Kidney (tissue), 14 donors: ENCODE results near the gene SRSF1. TPM values are rescaled to one million over a fixed set of nuclear protein-coding genes. Genes with fewer than 3 reads are reported as not detected.

ENCODE experiments used
- DNase-seq, 5 donors: peaks; one replicate each; pipeline ENCODE4 v3.0.0-alpha.2; 2013 to 2020
- FAIRE-seq: peaks from 2 replicates; lab custom pipeline; 2012; peaks lifted over from hg19 to GRCh38; lab: Jason Lieb, UNC
- H3K27ac ChIP-seq, 2 donors: one replicate each; pipeline ENCODE4 v1.7.0; 2013; ENCODE audit warnings: low read depth in 2 of 2, low read length in 2 of 2, inconsistent platforms in 1 of 2
- H3K27me3 ChIP-seq: one replicate; pipeline ENCODE4 v1.7.1; 2013; ENCODE audit warnings: low read length, inconsistent platforms; ENCODE audit not compliant: control insufficient read depth, insufficient read depth
- H3K36me3 ChIP-seq, 3 donors: one replicate each; pipeline versions ENCODE4 v1.7.0 to v1.7.1; 2013; ENCODE audit warnings: low read length in 3 of 3, control low read depth in 1 of 3, inconsistent platforms in 1 of 3; ENCODE audit not compliant: insufficient read depth in 3 of 3, control insufficient read depth in 2 of 3
- H3K4me1 ChIP-seq, 3 donors: one replicate each; pipeline versions ENCODE4 v1.7.0 to v1.7.1; 2013; ENCODE audit warnings: low read length in 3 of 3, inconsistent platforms in 1 of 3, low read depth in 1 of 3; ENCODE audit not compliant: control insufficient read depth in 2 of 3, insufficient read depth in 2 of 3
- H3K4me3 ChIP-seq, 3 donors: one replicate each; pipeline versions ENCODE4 v1.7.0 to v1.8.1; 2013; ENCODE audit warnings: low read length in 3 of 3, control low read depth in 1 of 3, inconsistent platforms in 1 of 3
- H3K9ac ChIP-seq, 3 donors: one replicate each; pipeline versions ENCODE4 v1.7.0 to v1.7.1; 2013; ENCODE audit warnings: low read length in 3 of 3, control low read depth in 1 of 3, inconsistent platforms in 1 of 3
- H3K9me3 ChIP-seq, 3 donors: one replicate each; pipeline versions ENCODE4 v1.7.0 to v1.7.1; 2013; ENCODE audit warnings: low read length in 3 of 3, control low read depth in 1 of 3, inconsistent platforms in 1 of 3; ENCODE audit not compliant: control insufficient read depth in 2 of 3, insufficient read depth in 1 of 3
- intact Hi-C: fragments of 100-400 bp; cut with DNase I; formaldehyde crosslinking; loops from one replicate; pipeline ENCODE4 v1.11.1; 2022
- polyA plus RNA-seq: library from polyadenylated mRNA; stranded (reverse); fragments of 350-450 nt; fragmentation: Illumina TruSeq; extraction: RNeasy Lipid Tissue Mini Kit (QIAGEN cat#74804); gene quantifications from one replicate; pipeline ENCODE4 v1.2.3, GENCODE V29; 2014; ENCODE audit warnings: low read depth, low replicate concordance; ENCODE audit not compliant: insufficient read depth
- total RNA-seq: library from RNA; stranded (reverse); fragmentation: NEBNext Ultra II Directional; extraction: Animal tissue kit (Norgen Biotek cat#: 25700); gene quantifications from one replicate; pipeline ENCODE4 v1.2.1, GENCODE V29; 2021
- TF ChIP-seq, protein P1 (sequence below): IDR thresholded peaks from 3 replicates; pipeline ENCODE4 v1.5.1; 2012; ENCODE audit warnings: mild to moderate bottlenecking, moderate library complexity, borderline replicate concordance; ENCODE audit not compliant: insufficient read depth; ENCODE audit errors: extremely low read depth
- donor health status: control.
- donor health status: control.
- donor health status: control.
- donor health status: control.
- donor health status: control.
- donor health status: DM: yes; HTN: yes; CAD: no.
- donor health status: Normal renal cell carcinoma (clear cell type).

SRSF1 gene
- total and polyA plus RNA-seq, 2 donors from 2014 or later = 69.8 to 177 TPM

DNA sequence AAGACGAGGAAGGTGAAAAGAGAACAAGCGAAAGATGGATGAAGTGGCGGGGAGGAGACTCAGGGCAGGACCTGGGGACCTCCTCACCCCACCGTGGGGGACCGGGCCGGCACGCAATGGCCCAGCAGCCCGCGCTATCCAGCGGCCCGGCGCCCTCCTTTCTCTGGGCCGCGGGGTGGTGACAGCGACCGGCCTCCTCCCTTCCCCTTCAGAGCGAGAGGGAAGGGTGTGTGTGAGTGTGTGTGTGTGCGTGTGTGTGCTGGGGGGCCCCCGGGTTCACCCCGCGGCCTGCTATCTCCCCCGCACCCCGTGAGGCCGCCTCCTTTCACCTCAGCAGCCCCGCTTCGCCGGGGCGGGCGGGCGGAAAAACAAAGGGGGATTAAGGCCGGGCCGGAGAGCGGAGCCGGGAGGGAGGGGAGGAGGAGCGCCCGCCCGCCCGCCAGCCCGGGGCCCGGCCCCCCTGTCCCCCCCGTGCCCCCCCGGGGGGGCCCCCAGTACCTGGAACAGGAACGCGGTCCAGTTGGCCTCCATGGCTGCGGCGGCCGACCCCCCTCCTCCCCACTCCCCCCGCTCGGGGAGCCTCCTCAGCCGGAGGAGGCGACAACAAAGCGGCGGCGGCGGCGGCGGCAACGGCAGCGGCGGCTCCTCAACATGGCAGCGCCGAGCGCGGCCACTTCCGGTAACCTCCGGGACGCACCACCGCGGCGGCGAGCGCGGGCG, 19.3 kb downstream of the SRSF1 start, which contains the start of gene VEZF1:
VEZF1 (minus strand) TSS at position 674 of the 720 bp plus-strand sequence; CDS start at position 531, 143 bp downstream.
- H3K9ac ChIP-seq = peak within 1 kb of the TSS; percentile 74 to 85 (median 84)
- no peak for FAIRE-seq
- intact Hi-C loops = no loop called here

DNA sequence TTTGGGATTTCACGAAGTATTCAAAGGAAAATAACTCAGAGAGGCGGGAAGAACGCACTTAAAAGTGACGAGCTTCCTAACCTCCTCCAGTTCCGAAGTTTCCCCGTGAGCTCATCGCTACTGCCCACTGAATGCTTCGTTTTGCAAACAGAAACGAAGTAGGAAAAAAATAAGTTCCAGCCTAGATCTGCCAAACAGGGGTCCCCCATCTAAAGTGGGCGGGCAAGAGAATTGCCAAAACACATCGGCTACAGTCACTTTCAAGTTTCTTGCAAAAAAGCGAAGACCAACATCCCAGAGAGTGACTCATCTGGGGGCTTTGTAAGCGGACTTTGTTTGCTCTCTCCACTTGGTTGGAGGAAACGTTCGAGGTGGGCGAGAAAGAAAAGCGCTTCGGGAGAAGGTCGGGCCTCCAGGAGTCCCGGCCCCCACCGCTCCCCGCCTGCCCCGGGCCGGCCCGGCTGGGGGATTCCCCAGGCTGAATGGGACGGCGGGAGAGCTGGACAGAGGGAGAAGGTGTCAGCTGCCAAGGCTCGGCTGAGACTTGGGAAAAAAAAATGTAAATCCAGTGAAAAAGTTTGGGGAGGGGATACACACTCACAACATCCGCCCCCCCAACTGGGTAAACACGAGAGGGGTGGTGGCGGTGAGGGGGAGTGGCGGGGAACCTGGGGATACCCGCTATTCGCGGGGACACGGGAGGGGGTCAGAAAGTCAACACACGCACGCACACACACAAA, 20.0 kb downstream of the SRSF1 start:
- peak overlapping the region; percentile 74 to 85 (median 84) for H3K9ac ChIP-seq
- peaks cover 6 to 24% (median 17%) of the 10 kb centered on the region in 3 donors for H3K4me1 ChIP-seq
- no peaks in the 10 kb centered on the region for H3K9me3 ChIP-seq
- H3K27me3 ChIP-seq = no peaks in the 10 kb centered on the region
- DNase-seq (peak; percentile 52 to 88 (median 81)), FAIRE-seq (no peak)
- TF ChIP-seq, protein P1, sequence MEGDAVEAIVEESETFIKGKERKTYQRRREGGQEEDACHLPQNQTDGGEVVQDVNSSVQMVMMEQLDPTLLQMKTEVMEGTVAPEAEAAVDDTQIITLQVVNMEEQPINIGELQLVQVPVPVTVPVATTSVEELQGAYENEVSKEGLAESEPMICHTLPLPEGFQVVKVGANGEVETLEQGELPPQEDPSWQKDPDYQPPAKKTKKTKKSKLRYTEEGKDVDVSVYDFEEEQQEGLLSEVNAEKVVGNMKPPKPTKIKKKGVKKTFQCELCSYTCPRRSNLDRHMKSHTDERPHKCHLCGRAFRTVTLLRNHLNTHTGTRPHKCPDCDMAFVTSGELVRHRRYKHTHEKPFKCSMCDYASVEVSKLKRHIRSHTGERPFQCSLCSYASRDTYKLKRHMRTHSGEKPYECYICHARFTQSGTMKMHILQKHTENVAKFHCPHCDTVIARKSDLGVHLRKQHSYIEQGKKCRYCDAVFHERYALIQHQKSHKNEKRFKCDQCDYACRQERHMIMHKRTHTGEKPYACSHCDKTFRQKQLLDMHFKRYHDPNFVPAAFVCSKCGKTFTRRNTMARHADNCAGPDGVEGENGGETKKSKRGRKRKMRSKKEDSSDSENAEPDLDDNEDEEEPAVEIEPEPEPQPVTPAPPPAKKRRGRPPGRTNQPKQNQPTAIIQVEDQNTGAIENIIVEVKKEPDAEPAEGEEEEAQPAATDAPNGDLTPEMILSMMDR = no peak
- peaks cover 0 to 3% (median 0%) of the 10 kb centered on the region in 3 donors for H3K36me3 ChIP-seq
- intact Hi-C loops = no loop called here
- peak overlapping the region; percentile 73 to 83 (median 80) for H3K4me3 ChIP-seq
- peak overlapping the region; percentile 91 to 93 for H3K27ac ChIP-seq

More for the DNA sequence above, 19.3 kb downstream of the SRSF1 start, which contains the start of gene VEZF1:
- H3K36me3 ChIP-seq = no peaks in the 10 kb centered on the region
- peak within 1 kb of the TSS; percentile 80 to 83 (median 83) for H3K4me3 ChIP-seq
- no peaks in the 10 kb centered on the region for H3K9me3 ChIP-seq
- H3K27ac ChIP-seq = peak within 1 kb of the TSS; percentile 91 to 93
- no peaks in the 10 kb centered on the region for H3K27me3 ChIP-seq
- TF ChIP-seq, protein P1 = no peak
- peak; percentile 84 to 94 (median 90) for DNase-seq
- peaks cover 6 to 20% (median 20%) of the 10 kb centered on the region in 3 donors for H3K4me1 ChIP-seq

DNA sequence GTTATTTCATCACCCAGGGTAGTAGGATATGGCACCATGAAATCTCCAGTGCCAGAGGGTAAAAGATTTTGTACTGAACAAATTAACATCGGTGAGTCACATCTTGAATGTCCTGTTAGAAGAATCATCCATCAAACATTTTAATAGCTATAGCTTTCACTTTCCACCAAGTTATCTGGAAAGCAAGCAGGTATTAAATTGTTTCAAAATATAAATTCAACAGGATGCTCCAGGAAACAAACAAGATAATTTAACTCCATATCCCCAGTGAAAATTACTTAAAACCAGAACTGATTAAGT, 21.4 kb downstream of the SRSF1 start:
- Histone ChIP-seq H3K9ac (no peak overlapping the region), H3K27me3 (no peaks in the 10 kb centered on the region), H3K36me3 (peaks cover 0 to 7% (median 0%) of the 10 kb centered on the region in 3 donors), H3K4me1 (peaks cover 6 to 26% (median 21%) of the 10 kb centered on the region in 3 donors), H3K4me3 (no peak overlapping the region), H3K27ac (no peak overlapping the region), H3K9me3 (no peaks in the 10 kb centered on the region)
- FAIRE-seq = peak; percentile 8
- TF ChIP-seq, protein P1 = no peak
- no peak for DNase-seq
- intact Hi-C loops = no loop called here
